CD4-positive, alpha-beta T cell treated with Interleukin-4 for 1 hour (primary cell): ENCODE results near the gene TOP1.
"Not testable (repeated sequence)": the region's sequence is repeated elsewhere in the genome, so short reads cannot be mapped to it uniquely, and the experiment has no call there.

Experiments
- DNase-seq, 2 donors: peaks; one replicate each; pipeline ENCODE4 v3.0.0-alpha.2; 2020 to 2022

Gene TOP1

GRCh38 chr20:41095110-41095969 is 66.7 kb downstream of the TOP1 start:
- peak; percentile 63 to 70 for DNase-seq

- no peak for DNase-seq
Observed at GRCh38 chr20:41098703-41099250, 70.2 kb downstream of the TOP1 start.

- DNase-seq, result no peak
Observed at GRCh38 chr20:41100001-41100480, 71.4 kb downstream of the TOP1 start.

- DNase-seq, result no peak
Observed at GRCh38 chr20:41101660-41102059, 73.0 kb downstream of the TOP1 start.

GRCh38 chr20:41108531-41108930 is 79.9 kb downstream of the TOP1 start:
- no peak for DNase-seq

- DNase-seq, result no peak
Observed at GRCh38 chr20:41110012-41110411, 81.4 kb downstream of the TOP1 start.

GRCh38 chr20:41110930-41111577 is 82.4 kb downstream of the TOP1 start:
- DNase-seq, result no peak

GRCh38 chr20:41111578-41111951 is 82.9 kb downstream of the TOP1 start:
- no peak for DNase-seq

- DNase-seq, result no peak
Observed at GRCh38 chr20:41116282-41116956, 87.8 kb downstream of the TOP1 start.

GRCh38 chr20:41118159-41118558 is 89.5 kb downstream of the TOP1 start:
- not testable (repeated sequence) for DNase-seq

GRCh38 chr20:41118632-41119031 is 90.0 kb downstream of the TOP1 start:
- DNase-seq, result no peak

- no peak for DNase-seq
Observed at GRCh38 chr20:41119614-41120561, 91.3 kb downstream of the TOP1 start.

GRCh38 chr20:41121399-41121798 is 92.8 kb downstream of the TOP1 start:
- no peak for DNase-seq

- DNase-seq, result no peak
Observed at GRCh38 chr20:41123631-41124030, 95.0 kb downstream of the TOP1 start.

- DNase-seq, result no peak
Observed at GRCh38 chr20:41124451-41125094, 96.0 kb downstream of the TOP1 start.

- DNase-seq, result no peak
Observed at GRCh38 chr20:41125530-41126457, 97.2 kb downstream of the TOP1 start.

GRCh38 chr20:41126719-41127118 is 98.1 kb downstream of the TOP1 start:
- no peak for DNase-seq

- not testable (repeated sequence) for DNase-seq
Observed at GRCh38 chr20:41128317-41128716, 99.7 kb downstream of the TOP1 start.

GRCh38 chr20:41131594-41132387 is 103.2 kb downstream of the TOP1 start:
- DNase-seq, result no peak

- not testable (repeated sequence) for DNase-seq
Observed at GRCh38 chr20:41132388-41132775, 103.8 kb downstream of the TOP1 start.
